Naive thymus-derived CD4-positive, alpha-beta T cell (primary cell): ENCODE measurements around the gene OR2B2. TPM values are rescaled to one million over a fixed set of nuclear protein-coding genes. Genes with fewer than 3 reads are reported as not detected.
"Not testable (repeated sequence)": the region's sequence is repeated elsewhere in the genome, so short reads cannot be mapped to it uniquely, and the experiment has no call there.

Source experiments
- ATAC-seq: fragments of 150-1000 bp; cut with Tn5 transposase; 2 replicates; pipeline ENCODE4 v1.10.0; 2021; ENCODE audit warnings: mild to moderate bottlenecking, moderate library complexity
- CTCF ChIA-PET: fragments of 350-600 bp; sonication (Branson Sonifier 250); formaldehyde crosslinking; loops from one replicate; lab custom pipeline; 2021; ENCODE audit warnings: antibody characterized with exemption; lab: Charles Lee
- POLR2A ChIA-PET: fragments of 350-600 bp; sonication (Branson Sonifier 250); formaldehyde crosslinking; loops from one replicate; lab custom pipeline; 2021; ENCODE audit warnings: antibody characterized with exemption, inconsistent platforms; lab: Charles Lee
- DNase-seq, 9 donors: peaks; one replicate each; pipeline versions ENCODE4 v3.0.0 to v3.0.0-alpha.2; 2020 to 2022; ENCODE audit warnings: mixed read lengths in 1 of 9
- H3K27ac ChIP-seq: one replicate; pipeline ENCODE4 v1.7.0; 2013; ENCODE audit warnings: mild to moderate bottlenecking, low read depth, low read length, moderate library complexity
- H3K27me3 ChIP-seq, 2 donors: one replicate each; pipeline ENCODE4 v1.7.0; 2013; ENCODE audit warnings: low read length in 2 of 2, mild to moderate bottlenecking in 2 of 2, moderate library complexity in 2 of 2; ENCODE audit not compliant: control insufficient read depth in 2 of 2, insufficient read depth in 2 of 2
- H3K36me3 ChIP-seq, 3 experiments: 1 replicate in 2 of 3; 2 replicates in 1 of 3; pipeline ENCODE4 v1.7.0; 2013; ENCODE audit warnings: low read length in 3 of 3, mild to moderate bottlenecking in 3 of 3, moderate library complexity in 1 of 3; ENCODE audit not compliant: insufficient read depth in 3 of 3, control insufficient read depth in 2 of 3
- H3K4me1 ChIP-seq, 2 donors: one replicate each; pipeline ENCODE4 v1.7.0; 2013; ENCODE audit warnings: low read length in 2 of 2, mild to moderate bottlenecking in 2 of 2, moderate library complexity in 1 of 2; ENCODE audit not compliant: control insufficient read depth in 2 of 2, insufficient read depth in 2 of 2
- H3K4me3 ChIP-seq: 2 replicates; pipeline ENCODE4 v1.7.0; 2013; ENCODE audit warnings: mild to moderate bottlenecking, low read length
- H3K9me3 ChIP-seq, 3 experiments: 1 replicate in 2 of 3; 2 replicates in 1 of 3; pipeline ENCODE4 v1.7.0; 2013; ENCODE audit warnings: low read length in 3 of 3; ENCODE audit not compliant: control insufficient read depth in 2 of 3
- H3K27ac Mint-ChIP-seq, 9 donors: one replicate each; pipeline ENCODE4 v1.8.0; 2020 to 2022; ENCODE audit warnings: mixed read lengths in 9 of 9, mild to moderate bottlenecking in 8 of 9, moderate library complexity in 5 of 9, inconsistent platforms in 2 of 9
- H3K27me3 Mint-ChIP-seq, 5 donors: one replicate each; pipeline ENCODE4 v1.8.0; 2021 to 2022; ENCODE audit warnings: mixed read lengths in 5 of 5, mild to moderate bottlenecking in 1 of 5
- H3K36me3 Mint-ChIP-seq, 5 donors: one replicate each; pipeline ENCODE4 v1.8.0; 2020 to 2022; ENCODE audit warnings: mixed read lengths in 5 of 5, mild to moderate bottlenecking in 3 of 5, inconsistent platforms in 1 of 5
- H3K4me1 Mint-ChIP-seq, 7 donors: one replicate each; pipeline ENCODE4 v1.8.0; 2020 to 2022; ENCODE audit warnings: mixed read lengths in 7 of 7, mild to moderate bottlenecking in 3 of 7, inconsistent platforms in 1 of 7
- H3K4me3 Mint-ChIP-seq, 10 donors: one replicate each; pipeline ENCODE4 v1.8.0; 2020 to 2022; ENCODE audit warnings: mild to moderate bottlenecking in 10 of 10, mixed read lengths in 10 of 10, moderate library complexity in 6 of 10, inconsistent platforms in 2 of 10
- H3K9me3 Mint-ChIP-seq, 11 donors: one replicate each; pipeline ENCODE4 v1.8.0; 2020 to 2022; ENCODE audit warnings: mixed read lengths in 11 of 11, mild to moderate bottlenecking in 4 of 11, inconsistent platforms in 1 of 11, moderate library complexity in 1 of 11
- intact Hi-C, 2 donors: fragments of 100-400 bp; cut with micrococcal nuclease; formaldehyde crosslinking; loops; one replicate each; pipeline ENCODE4 v1.15.1; 2023
- polyA plus RNA-seq, 2 donors: library from polyadenylated mRNA; unstranded; fragments of 300-500 nt; fragmentation: Illumina TruSeq; gene quantifications; one replicate each; pipeline ENCODE4 v1.2.3, GENCODE V29; 2021
- total RNA-seq, 6 experiments: library from RNA in 5 of 6; stranded (reverse) in 5 of 6; gene quantifications; 1 replicate in 5 of 6; 2 replicates in 1 of 6; pipeline ENCODE4 v1.2.3 and lab custom pipeline; 2021 to 2026

The OR2B2 gene
- total RNA-seq: not detected
- not detected for polyA plus RNA-seq
- total RNA-seq (lab: John Stamatoyannopoulos, UW): not detected

DNA sequence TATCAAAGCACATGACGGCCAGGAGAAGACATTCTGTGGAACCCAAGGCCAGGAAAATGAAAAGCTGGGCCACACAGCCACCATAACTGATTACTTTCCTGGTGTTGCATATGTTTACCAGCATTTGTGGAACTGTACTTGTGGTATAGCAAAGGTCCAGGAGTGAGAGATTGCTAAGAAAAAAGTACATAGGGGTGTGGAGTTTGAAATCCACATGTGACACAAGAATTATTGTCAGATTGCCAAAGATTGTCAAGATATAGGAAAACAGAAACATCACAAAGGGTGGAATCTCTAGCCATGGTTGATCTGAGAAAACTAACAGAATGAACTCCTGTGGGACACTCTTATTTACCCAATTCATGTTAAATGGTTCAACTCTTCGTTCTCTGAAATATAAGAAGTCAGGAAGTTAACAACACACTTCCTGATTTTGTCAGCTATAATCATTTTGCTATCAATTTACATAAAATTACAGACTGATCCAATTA lies at the start of gene OR2B2:
Gene OR2B2, minus strand, starts transcription at position 441 of the 491 bp plus-strand sequence. Its CDS starts 77 bp downstream, at position 364.
- intact Hi-C loops: no loop called here
- H3K27me3 Mint-ChIP-seq: peaks cover 12 to 29% (median 17%) of the 10 kb centered on the region in 5 donors
- no peaks in the 10 kb centered on the region for H3K27me3 ChIP-seq
- no peaks in the 10 kb centered on the region for H3K4me1 Mint-ChIP-seq
- ChIA-PET CTCF (no interaction called here), POLR2A (no interaction called here)
- no peaks in the 10 kb centered on the region for H3K4me1 ChIP-seq
- H3K4me3 ChIP-seq: no peak within 1 kb of the TSS
- H3K27ac ChIP-seq: no peak within 1 kb of the TSS
- no peaks in the 10 kb centered on the region for H3K36me3 ChIP-seq
- H3K4me3 Mint-ChIP-seq: no peak within 1 kb of the TSS
- H3K27ac Mint-ChIP-seq: no peak within 1 kb of the TSS
- ATAC-seq (no peak), DNase-seq (no peak)
- no peaks in the 10 kb centered on the region for H3K36me3 Mint-ChIP-seq
- no peaks in the 10 kb centered on the region for H3K9me3 Mint-ChIP-seq
- no peaks in the 10 kb centered on the region for H3K9me3 ChIP-seq

DNA sequence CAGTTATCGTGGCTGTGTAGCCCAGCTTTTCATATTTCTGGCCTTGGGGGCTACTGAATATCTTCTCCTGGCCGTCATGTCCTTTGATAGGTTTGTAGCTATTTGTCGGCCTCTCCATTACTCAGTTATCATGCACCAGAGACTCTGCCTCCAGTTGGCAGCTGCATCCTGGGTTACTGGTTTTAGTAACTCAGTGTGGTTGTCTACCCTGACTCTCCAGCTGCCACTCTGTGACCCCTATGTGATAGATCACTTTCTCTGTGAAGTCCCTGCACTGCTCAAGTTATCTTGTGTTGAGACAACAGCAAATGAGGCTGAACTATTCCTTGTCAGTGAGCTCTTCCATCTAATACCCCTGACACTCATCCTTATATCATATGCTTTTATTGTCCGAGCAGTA lies 45.3 kb upstream of the OR2B2 start:
- no peak for ATAC-seq
- no peak overlapping the region for H3K4me3 ChIP-seq
- ChIA-PET CTCF (no interaction called here), POLR2A (interaction anchor here (0.6 kb wide), 1 partner anchor 922 kb away, joined by 4 read pairs; no protein-coding TSS in a partner anchor)
- no peaks in the 10 kb centered on the region for H3K36me3 Mint-ChIP-seq
- H3K9me3 ChIP-seq: no peaks in the 10 kb centered on the region
- no peak overlapping the region for H3K27ac Mint-ChIP-seq
- no peak for DNase-seq
- peaks cover 29 to 63% (median 54%) of the 10 kb centered on the region in 5 donors for H3K27me3 Mint-ChIP-seq
- H3K36me3 ChIP-seq: no peaks in the 10 kb centered on the region
- peaks cover 0 to 2% (median 0%) of the 10 kb centered on the region in 11 donors for H3K9me3 Mint-ChIP-seq
- no peaks in the 10 kb centered on the region for H3K27me3 ChIP-seq
- no peak overlapping the region for H3K4me3 Mint-ChIP-seq
- intact Hi-C loops: no loop called here
- no peaks in the 10 kb centered on the region for H3K4me1 ChIP-seq
- H3K4me1 Mint-ChIP-seq: no peaks in the 10 kb centered on the region
- no peak overlapping the region for H3K27ac ChIP-seq

DNA sequence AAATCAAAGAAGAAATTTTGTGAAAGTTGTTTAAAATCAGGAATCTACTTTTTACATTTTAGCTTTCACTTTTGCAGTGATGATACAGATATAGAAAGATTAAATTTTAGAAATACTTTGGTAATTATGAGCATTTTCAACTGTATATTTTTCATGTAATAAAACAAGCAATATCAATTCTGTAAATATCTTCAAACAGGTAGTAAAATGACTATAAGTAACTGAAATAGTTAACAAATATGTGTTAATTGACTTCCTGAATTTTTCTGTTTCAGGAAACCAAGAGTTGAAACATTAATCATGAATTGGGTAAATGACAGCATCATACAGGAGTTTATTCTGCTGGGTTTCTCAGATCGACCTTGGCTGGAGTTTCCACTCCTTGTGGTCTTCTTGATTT lies 44.7 kb upstream of the OR2B2 start, which contains the start of gene OR2B6:
Gene OR2B6, plus strand, starts transcription at position 301 of the 400 bp plus-strand sequence. Its CDS starts 0 bp downstream, at position 301.
- DNase-seq (no peak), ATAC-seq (no peak)
- no peak within 1 kb of the TSS for H3K27ac Mint-ChIP-seq
- no peak within 1 kb of the TSS for H3K4me3 ChIP-seq
- no peaks in the 10 kb centered on the region for H3K4me1 ChIP-seq
- peaks cover 0 to 2% (median 0%) of the 10 kb centered on the region in 11 donors for H3K9me3 Mint-ChIP-seq
- H3K27me3 Mint-ChIP-seq: peaks cover 32 to 69% (median 59%) of the 10 kb centered on the region in 5 donors
- ChIA-PET POLR2A (no interaction called here), CTCF (no interaction called here)
- no peaks in the 10 kb centered on the region for H3K36me3 Mint-ChIP-seq
- no peak within 1 kb of the TSS for H3K4me3 Mint-ChIP-seq
- no peaks in the 10 kb centered on the region for H3K27me3 ChIP-seq
- H3K36me3 ChIP-seq: no peaks in the 10 kb centered on the region
- H3K27ac ChIP-seq: no peak within 1 kb of the TSS
- intact Hi-C loops: no loop called here
- H3K9me3 ChIP-seq: no peaks in the 10 kb centered on the region
- H3K4me1 Mint-ChIP-seq: no peaks in the 10 kb centered on the region

GRCh38 chr6:27951040-27951439 lies 38.8 kb upstream of the OR2B2 start:
- H3K9me3 ChIP-seq: no peaks in the 10 kb centered on the region

DNA sequence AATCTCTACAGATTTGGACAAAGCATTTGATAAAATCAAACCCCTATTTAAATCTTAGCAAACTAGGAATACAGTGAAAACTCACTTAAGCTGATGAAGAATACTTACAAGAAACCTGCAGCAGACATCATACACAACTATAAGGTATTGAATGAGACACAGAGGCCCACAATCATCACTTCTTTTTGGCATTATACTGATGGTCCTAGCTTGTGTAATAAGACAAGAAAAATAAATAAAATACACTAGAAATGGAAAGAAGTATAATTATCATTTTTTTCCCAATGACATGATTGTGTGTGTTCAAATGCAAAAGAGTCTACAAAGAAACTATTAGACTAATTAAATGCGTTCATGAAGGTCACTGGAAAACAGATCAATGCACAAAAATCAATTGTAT lies 36.0 kb upstream of the OR2B2 start:
- Histone ChIP-seq H3K27me3 (peaks cover 0 to 4% of the 10 kb centered on the region in 2 donors), H3K9me3 (no peaks in the 10 kb centered on the region), H3K36me3 (no peaks in the 10 kb centered on the region), H3K4me3 (no peak overlapping the region), H3K27ac (no peak overlapping the region), H3K4me1 (no peaks in the 10 kb centered on the region)
- Mint-ChIP-seq H3K4me3 (no peak overlapping the region), H3K27me3 (peaks cover 16 to 64% (median 33%) of the 10 kb centered on the region in 5 donors), H3K4me1 (no peaks in the 10 kb centered on the region), H3K36me3 (no peaks in the 10 kb centered on the region), H3K27ac (no peak overlapping the region), H3K9me3 (peaks cover 0 to 15% (median 4%) of the 10 kb centered on the region in 11 donors)
- ATAC-seq (no peak), DNase-seq (no peak)
- CTCF ChIA-PET: no interaction called here
- intact Hi-C loops: no loop called here
- POLR2A ChIA-PET: no interaction called here

More at GRCh38 chr6:27951040-27951439, 38.8 kb upstream of the OR2B2 start:
- H3K27ac ChIP-seq: no peak overlapping the region
- H3K4me1 Mint-ChIP-seq: no peaks in the 10 kb centered on the region
- peaks cover 0 to 15% (median 4%) of the 10 kb centered on the region in 11 donors for H3K9me3 Mint-ChIP-seq
- no peak overlapping the region for H3K27ac Mint-ChIP-seq
- POLR2A ChIA-PET: no interaction called here
- peaks cover 24 to 77% (median 53%) of the 10 kb centered on the region in 5 donors for H3K27me3 Mint-ChIP-seq
- no peak for DNase-seq
- intact Hi-C loops: no loop called here
- peaks cover 0 to 4% of the 10 kb centered on the region in 2 donors for H3K27me3 ChIP-seq
- ATAC-seq: no peak
- H3K4me3 Mint-ChIP-seq: no peak overlapping the region
- H3K4me1 ChIP-seq: no peaks in the 10 kb centered on the region
- no peaks in the 10 kb centered on the region for H3K36me3 ChIP-seq
- CTCF ChIA-PET: no interaction called here
- no peaks in the 10 kb centered on the region for H3K36me3 Mint-ChIP-seq
- no peak overlapping the region for H3K4me3 ChIP-seq

GRCh38 chr6:27943072-27943471 lies 30.9 kb upstream of the OR2B2 start:
- H3K4me3 Mint-ChIP-seq, H3K27ac Mint-ChIP-seq, DNase-seq, intact Hi-C loops, CTCF ChIA-PET, H3K4me1 Mint-ChIP-seq, ATAC-seq, POLR2A ChIA-PET, H3K27ac ChIP-seq, H3K4me1 ChIP-seq, H3K9me3 ChIP-seq, H3K36me3 ChIP-seq, H3K36me3 Mint-ChIP-seq, H3K27me3 ChIP-seq, H3K9me3 Mint-ChIP-seq, H3K4me3 ChIP-seq: not testable (repeated sequence)
- peaks cover 34 to 64% (median 54%) of the 10 kb centered on the region in 5 donors for H3K27me3 Mint-ChIP-seq

GRCh38 chr6:27940766-27941165 lies 28.6 kb upstream of the OR2B2 start:
- H3K27ac ChIP-seq: no peak overlapping the region
- ATAC-seq: no peak
- H3K27me3 ChIP-seq: peaks cover 0 to 6% of the 10 kb centered on the region in 2 donors
- no peak overlapping the region for H3K4me3 ChIP-seq
- intact Hi-C loops: no loop called here
- no peaks in the 10 kb centered on the region for H3K4me1 ChIP-seq
- no peaks in the 10 kb centered on the region for H3K36me3 ChIP-seq
- H3K9me3 Mint-ChIP-seq: peaks cover 0 to 6% (median 0%) of the 10 kb centered on the region in 11 donors
- ChIA-PET CTCF (no interaction called here), POLR2A (no interaction called here)
- no peaks in the 10 kb centered on the region for H3K36me3 Mint-ChIP-seq
- no peak overlapping the region for H3K27ac Mint-ChIP-seq
- no peaks in the 10 kb centered on the region for H3K9me3 ChIP-seq
- DNase-seq: no peak
- no peaks in the 10 kb centered on the region for H3K4me1 Mint-ChIP-seq
- H3K27me3 Mint-ChIP-seq: peaks cover 42 to 66% (median 59%) of the 10 kb centered on the region in 5 donors
- H3K4me3 Mint-ChIP-seq: no peak overlapping the region
